ENCODE results near the gene LPCAT3.
"Not testable (repeated sequence)": the region's sequence is repeated elsewhere in the genome, so short reads cannot be mapped to it uniquely, and the experiment has no call there.

LPCAT3 gene

GRCh38 chr12:7015555-7016370 is 2.5 kb downstream of the LPCAT3 start:
- no peak overlapping the region for H4K8ac ChIP-seq (ENCODE audit: low read depth, low read length)
- H3K9me3 ChIP-seq (replicated peaks in 1 of 2; ENCODE audit: control insufficient read depth in 2 of 2, insufficient read depth in 1 of 2, low read depth in 1 of 2, low read length in 2 of 2): no peaks in the 10 kb centered on the region
- H3K4me1 ChIP-seq (ENCODE audit: control insufficient read depth in 2 of 2, insufficient read depth in 1 of 2, low read depth in 1 of 2, low read length in 2 of 2): peaks cover 6 to 11% of the 10 kb centered on the region in 2 donors
- no peak overlapping the region for H2BK120ac ChIP-seq (ENCODE audit: low read depth, low read length)
- H3K9ac ChIP-seq (ENCODE audit: low read depth, low read length, poor library complexity): no peak overlapping the region
- no peak overlapping the region for H3K18ac ChIP-seq (ENCODE audit: low read length)
- WGBS, 2 donors (ENCODE audit: extremely low coverage in 2 of 2, insufficient read length in 2 of 2, insufficient replicate concordance in 1 of 2): no CpG with 5 or more reads among the region's 6 CpGs
- no peak overlapping the region for H2BK12ac ChIP-seq (ENCODE audit: low read length)
- H3K4me3 ChIP-seq (ENCODE audit: low read length in 2 of 2): no peak overlapping the region
- H2BK15ac ChIP-seq (ENCODE audit: low read length): no peak overlapping the region
- no peak overlapping the region for H2AK5ac ChIP-seq (ENCODE audit: low read depth, low read length)
- no peak overlapping the region for H3K4ac ChIP-seq (ENCODE audit: low read length)
- peaks cover 5% of the 10 kb centered on the region for H3K79me1 ChIP-seq (ENCODE audit: low read depth, low read length)
- H3K36me3 ChIP-seq (replicated peaks in 1 of 2; ENCODE audit: control insufficient read depth in 2 of 2, insufficient read depth in 2 of 2, low read length in 2 of 2): peaks cover 4 to 40% of the 10 kb centered on the region in 2 donors
- no peak overlapping the region for H3K14ac ChIP-seq (ENCODE audit: low read length)
- no peak overlapping the region for H2BK5ac ChIP-seq (ENCODE audit: low read length)
- no peak for DNase-seq (ENCODE audit: low spot score)
- H3K27ac ChIP-seq (replicated peaks; ENCODE audit: low read length): no peak overlapping the region
- no peak overlapping the region for H2AFZ ChIP-seq (ENCODE audit: low read length)
- H3K4me2 ChIP-seq (ENCODE audit: insufficient read depth, low read length, poor library complexity, severe bottlenecking): no peak overlapping the region
- H3K23ac ChIP-seq (ENCODE audit: low read depth, low read length, poor library complexity): no peak overlapping the region
- H4K91ac ChIP-seq (ENCODE audit: low read depth, low read length, poor library complexity): no peak overlapping the region
- H3K27me3 ChIP-seq (ENCODE audit: control insufficient read depth in 3 of 3, insufficient read depth in 3 of 3, low read depth in 1 of 3, low read length in 3 of 3): no peaks in the 10 kb centered on the region

GRCh38 chr12:7013101-7013500 is 5.2 kb downstream of the LPCAT3 start:
- no peak overlapping the region for H3K23ac ChIP-seq (ENCODE audit: low read depth, low read length, poor library complexity)
- no peak overlapping the region for H2AFZ ChIP-seq (ENCODE audit: low read length)
- no peak for DNase-seq (ENCODE audit: low spot score)
- peaks cover 4 to 63% of the 10 kb centered on the region in 2 donors for H3K36me3 ChIP-seq (replicated peaks in 1 of 2; ENCODE audit: control insufficient read depth in 2 of 2, insufficient read depth in 2 of 2, low read length in 2 of 2)
- no peak overlapping the region for H2BK15ac ChIP-seq (ENCODE audit: low read length)
- WGBS, 2 donors (ENCODE audit: extremely low coverage in 2 of 2, insufficient read length in 2 of 2, insufficient replicate concordance in 1 of 2): no CpG with 5 or more reads among the region's 3 CpGs
- H3K79me1 ChIP-seq (ENCODE audit: low read depth, low read length): peaks cover 5% of the 10 kb centered on the region
- H3K9me3 ChIP-seq (replicated peaks in 1 of 2; ENCODE audit: control insufficient read depth in 2 of 2, insufficient read depth in 1 of 2, low read depth in 1 of 2, low read length in 2 of 2): no peaks in the 10 kb centered on the region
- no peak overlapping the region for H3K18ac ChIP-seq (ENCODE audit: low read length)
- H3K4me2 ChIP-seq (ENCODE audit: insufficient read depth, low read length, poor library complexity, severe bottlenecking): no peak overlapping the region
- no peak overlapping the region for H2BK12ac ChIP-seq (ENCODE audit: low read length)
- no peak overlapping the region for H4K91ac ChIP-seq (ENCODE audit: low read depth, low read length, poor library complexity)
- H3K27me3 ChIP-seq (ENCODE audit: control insufficient read depth in 3 of 3, insufficient read depth in 3 of 3, low read depth in 1 of 3, low read length in 3 of 3): no peaks in the 10 kb centered on the region
- no peak overlapping the region for H2AK5ac ChIP-seq (ENCODE audit: low read depth, low read length)
- no peak overlapping the region for H2BK120ac ChIP-seq (ENCODE audit: low read depth, low read length)
- H3K4me3 ChIP-seq (ENCODE audit: low read length in 2 of 2): no peak overlapping the region
- H4K8ac ChIP-seq (ENCODE audit: low read depth, low read length): no peak overlapping the region
- no peak overlapping the region for H3K27ac ChIP-seq (replicated peaks; ENCODE audit: low read length)
- H3K9ac ChIP-seq (ENCODE audit: low read depth, low read length, poor library complexity): no peak overlapping the region
- no peak overlapping the region for H2BK5ac ChIP-seq (ENCODE audit: low read length)
- peaks cover 6 to 8% of the 10 kb centered on the region in 2 donors for H3K4me1 ChIP-seq (ENCODE audit: control insufficient read depth in 2 of 2, insufficient read depth in 1 of 2, low read depth in 1 of 2, low read length in 2 of 2)
- H3K14ac ChIP-seq (ENCODE audit: low read length): no peak overlapping the region
- H3K4ac ChIP-seq (ENCODE audit: low read length): no peak overlapping the region

GRCh38 chr12:7012024-7012607 is 6.2 kb downstream of the LPCAT3 start:
- H3K4ac ChIP-seq (ENCODE audit: low read length): no peak overlapping the region
- H3K18ac ChIP-seq (ENCODE audit: low read length): no peak overlapping the region
- no CpG with 5 or more reads among the region's 4 CpGs for WGBS, 2 donors (ENCODE audit: extremely low coverage in 2 of 2, insufficient read length in 2 of 2, insufficient replicate concordance in 1 of 2)
- H3K27ac ChIP-seq (replicated peaks; ENCODE audit: low read length): no peak overlapping the region
- H3K36me3 ChIP-seq (replicated peaks in 1 of 2; ENCODE audit: control insufficient read depth in 2 of 2, insufficient read depth in 2 of 2, low read length in 2 of 2): peaks cover 4 to 68% of the 10 kb centered on the region in 2 donors
- H2BK12ac ChIP-seq (ENCODE audit: low read length): no peak overlapping the region
- no peak overlapping the region for H3K23ac ChIP-seq (ENCODE audit: low read depth, low read length, poor library complexity)
- H4K91ac ChIP-seq (ENCODE audit: low read depth, low read length, poor library complexity): no peak overlapping the region
- no peaks in the 10 kb centered on the region for H3K4me1 ChIP-seq (ENCODE audit: control insufficient read depth in 2 of 2, insufficient read depth in 1 of 2, low read depth in 1 of 2, low read length in 2 of 2)
- H2BK5ac ChIP-seq (ENCODE audit: low read length): no peak overlapping the region
- H2BK120ac ChIP-seq (ENCODE audit: low read depth, low read length): no peak overlapping the region
- no peak overlapping the region for H2BK15ac ChIP-seq (ENCODE audit: low read length)
- H3K9ac ChIP-seq (ENCODE audit: low read depth, low read length, poor library complexity): no peak overlapping the region
- no peak for DNase-seq (ENCODE audit: low spot score)
- H3K14ac ChIP-seq (ENCODE audit: low read length): no peak overlapping the region
- no peak overlapping the region for H2AFZ ChIP-seq (ENCODE audit: low read length)
- no peak overlapping the region for H2AK5ac ChIP-seq (ENCODE audit: low read depth, low read length)
- no peaks in the 10 kb centered on the region for H3K79me1 ChIP-seq (ENCODE audit: low read depth, low read length)
- no peaks in the 10 kb centered on the region for H3K9me3 ChIP-seq (replicated peaks in 1 of 2; ENCODE audit: control insufficient read depth in 2 of 2, insufficient read depth in 1 of 2, low read depth in 1 of 2, low read length in 2 of 2)
- H3K27me3 ChIP-seq (ENCODE audit: control insufficient read depth in 3 of 3, insufficient read depth in 3 of 3, low read depth in 1 of 3, low read length in 3 of 3): no peaks in the 10 kb centered on the region
- H3K4me3 ChIP-seq (ENCODE audit: low read length in 2 of 2): no peak overlapping the region
- H4K8ac ChIP-seq (ENCODE audit: low read depth, low read length): no peak overlapping the region
- no peak overlapping the region for H3K4me2 ChIP-seq (ENCODE audit: insufficient read depth, low read length, poor library complexity, severe bottlenecking)

- H3K14ac ChIP-seq (ENCODE audit: low read length); H3K4ac ChIP-seq (ENCODE audit: low read length); H3K18ac ChIP-seq (ENCODE audit: low read length); H3K27me3 ChIP-seq (ENCODE audit: control insufficient read depth in 3 of 3, insufficient read depth in 3 of 3, low read depth in 1 of 3, low read length in 3 of 3); H2AK5ac ChIP-seq (ENCODE audit: low read depth, low read length); DNase-seq (ENCODE audit: low spot score); H4K8ac ChIP-seq (ENCODE audit: low read depth, low read length); H4K91ac ChIP-seq (ENCODE audit: low read depth, low read length, poor library complexity); H2BK120ac ChIP-seq (ENCODE audit: low read depth, low read length); H3K23ac ChIP-seq (ENCODE audit: low read depth, low read length, poor library complexity); H3K4me2 ChIP-seq (ENCODE audit: insufficient read depth, low read length, poor library complexity, severe bottlenecking); H3K9ac ChIP-seq (ENCODE audit: low read depth, low read length, poor library complexity); H2BK12ac ChIP-seq (ENCODE audit: low read length); H2AFZ ChIP-seq (ENCODE audit: low read length); H3K9me3 ChIP-seq (replicated peaks in 1 of 2; ENCODE audit: control insufficient read depth in 2 of 2, insufficient read depth in 1 of 2, low read depth in 1 of 2, low read length in 2 of 2); H2BK5ac ChIP-seq (ENCODE audit: low read length); H3K79me1 ChIP-seq (ENCODE audit: low read depth, low read length); H2BK15ac ChIP-seq (ENCODE audit: low read length); H3K27ac ChIP-seq (replicated peaks; ENCODE audit: low read length); H3K4me3 ChIP-seq (ENCODE audit: low read length in 2 of 2); H3K4me1 ChIP-seq (ENCODE audit: control insufficient read depth in 2 of 2, insufficient read depth in 1 of 2, low read depth in 1 of 2, low read length in 2 of 2): not testable (repeated sequence)
- WGBS, 2 donors (ENCODE audit: extremely low coverage in 2 of 2, insufficient read length in 2 of 2, insufficient replicate concordance in 1 of 2): no CpG with 5 or more reads among the region's 4 CpGs
- H3K36me3 ChIP-seq (replicated peaks in 1 of 2; ENCODE audit: control insufficient read depth in 2 of 2, insufficient read depth in 2 of 2, low read length in 2 of 2): peaks cover 4 to 73% of the 10 kb centered on the region in 2 donors
Measured at GRCh38 chr12:7011398-7011797, 6.9 kb downstream of the LPCAT3 start.
